ENCODE data around the gene ABCB7.
"Not testable (repeated sequence)": the region's sequence is repeated elsewhere in the genome, so short reads cannot be mapped to it uniquely, and the experiment has no call there.

The ABCB7 gene

DNA sequence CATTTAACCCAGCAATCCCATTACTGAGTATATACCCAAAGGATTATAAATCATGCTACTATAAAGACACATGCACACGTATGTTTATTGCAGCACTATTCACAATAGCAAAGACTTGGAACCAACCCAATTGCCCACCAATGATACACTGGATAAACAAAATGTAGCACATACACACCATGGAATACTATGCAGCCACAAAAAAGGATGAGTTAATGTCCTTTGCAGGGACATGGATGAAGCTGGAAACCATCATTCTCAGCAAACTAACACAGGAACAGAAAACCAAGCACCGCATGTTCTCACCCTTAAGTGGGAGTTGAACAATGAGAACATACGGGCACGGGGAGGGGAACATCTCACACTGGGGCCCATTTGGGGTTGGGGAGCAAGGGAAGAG, 27.0 kb downstream of the ABCB7 start:
- H3K4me1 Mint-ChIP-seq (ENCODE audit: low read depth); H3K4me3 Mint-ChIP-seq; H3K27me3 Mint-ChIP-seq (ENCODE audit: low read depth); H3K27ac Mint-ChIP-seq; H3K36me3 Mint-ChIP-seq (ENCODE audit: low read depth): not testable (repeated sequence)
- H3K9me3 Mint-ChIP-seq = peaks cover 14% of the 10 kb centered on the region

- Mint-ChIP-seq H3K27ac (no peak overlapping the region), H3K36me3 (ENCODE audit: low read depth) (peaks cover 5% of the 10 kb centered on the region), H3K4me3 (no peak overlapping the region), H3K9me3 (no peaks in the 10 kb centered on the region), H3K27me3 (ENCODE audit: low read depth) (no peaks in the 10 kb centered on the region), H3K4me1 (ENCODE audit: low read depth) (peaks cover 1% of the 10 kb centered on the region)
Measured at GRCh38 chrX:75118296-75118695, 37.8 kb downstream of the ABCB7 start.

DNA sequence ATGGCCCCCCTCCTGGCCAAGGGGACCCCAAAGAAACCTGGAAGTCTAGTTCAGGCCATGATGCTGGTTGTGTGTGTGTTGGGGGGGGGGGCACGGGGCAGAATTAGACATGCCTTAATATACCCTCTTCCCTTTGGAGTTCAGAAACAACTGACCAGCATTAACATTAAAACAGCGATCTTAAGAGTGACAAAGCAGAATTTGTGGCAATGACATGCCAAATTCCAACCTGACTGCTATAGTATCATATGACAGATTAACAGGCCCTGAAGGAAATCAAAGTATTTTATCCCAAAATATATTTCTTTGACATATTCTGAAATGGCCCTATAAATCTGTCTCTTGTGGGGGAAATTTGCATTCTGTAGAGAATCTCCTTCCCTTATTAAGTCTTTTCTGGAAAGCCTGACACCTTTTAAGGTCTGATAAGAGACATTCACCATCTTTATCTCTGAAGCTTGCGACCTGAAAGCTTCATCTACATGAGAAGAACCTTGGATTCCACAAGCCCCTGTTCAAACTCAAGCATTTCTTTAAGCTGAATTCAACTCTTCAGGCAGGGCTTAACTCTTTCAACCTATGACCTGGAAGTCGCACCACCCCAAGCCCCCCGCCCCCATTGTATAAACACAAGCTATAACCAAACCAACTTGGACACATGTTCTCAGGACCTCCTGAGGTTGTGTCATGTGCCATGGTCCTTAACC, 40.2 kb downstream of the ABCB7 start:
- no peak overlapping the region for H3K27ac Mint-ChIP-seq
- no peaks in the 10 kb centered on the region for H3K27me3 Mint-ChIP-seq (ENCODE audit: low read depth)
- H3K9me3 Mint-ChIP-seq = no peaks in the 10 kb centered on the region
- peaks cover 1% of the 10 kb centered on the region for H3K4me1 Mint-ChIP-seq (ENCODE audit: low read depth)
- no peaks in the 10 kb centered on the region for H3K36me3 Mint-ChIP-seq (ENCODE audit: low read depth)
- H3K4me3 Mint-ChIP-seq = no peak overlapping the region

DNA sequence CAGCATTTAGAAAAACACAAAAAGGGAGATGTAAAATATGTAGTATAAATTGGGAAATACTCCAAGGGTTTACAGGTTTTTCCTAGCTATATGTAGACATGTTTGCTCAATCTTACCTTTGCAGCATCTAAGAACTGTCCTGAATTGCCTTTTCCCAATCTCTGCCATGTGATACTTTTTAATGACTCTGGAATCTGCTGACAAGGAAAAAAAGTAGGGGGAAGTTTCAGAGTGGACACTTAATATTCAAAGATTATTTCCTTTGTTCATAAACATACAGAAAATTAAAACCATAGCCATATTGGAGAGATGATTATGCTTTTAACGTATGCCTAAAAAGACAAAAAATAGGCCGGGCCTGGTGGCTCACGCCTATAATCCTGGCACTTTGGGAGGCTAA, 41.4 kb downstream of the ABCB7 start:
- Mint-ChIP-seq H3K4me1 (ENCODE audit: low read depth) (peaks cover 1% of the 10 kb centered on the region), H3K4me3 (no peak overlapping the region), H3K36me3 (ENCODE audit: low read depth) (peaks cover 2% of the 10 kb centered on the region), H3K9me3 (no peaks in the 10 kb centered on the region), H3K27ac (no peak overlapping the region), H3K27me3 (ENCODE audit: low read depth) (no peaks in the 10 kb centered on the region)

DNA sequence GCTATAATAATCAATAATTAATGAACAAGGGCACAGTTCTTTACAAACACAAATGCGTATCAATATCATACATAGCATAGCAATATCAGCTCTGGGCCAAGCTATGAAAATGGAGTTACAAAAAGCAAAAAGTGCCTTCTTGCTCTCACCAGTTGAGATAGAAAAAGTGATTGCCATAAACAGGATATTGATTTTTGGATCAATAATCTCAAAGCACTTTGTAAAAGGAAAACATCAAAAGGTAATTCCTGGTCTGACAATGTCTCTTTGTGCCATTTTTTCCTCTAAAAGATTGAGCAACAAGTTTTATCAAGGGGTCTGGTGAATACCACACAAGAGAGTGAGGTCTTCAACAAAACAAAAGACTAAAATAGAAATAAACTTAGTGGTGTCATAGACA, 42.4 kb downstream of the ABCB7 start:
- peaks cover 3% of the 10 kb centered on the region for H3K36me3 Mint-ChIP-seq (ENCODE audit: low read depth)
- no peak overlapping the region for H3K27ac Mint-ChIP-seq
- H3K4me3 Mint-ChIP-seq = no peak overlapping the region
- no peaks in the 10 kb centered on the region for H3K27me3 Mint-ChIP-seq (ENCODE audit: low read depth)
- peaks cover 1% of the 10 kb centered on the region for H3K4me1 Mint-ChIP-seq (ENCODE audit: low read depth)
- no peaks in the 10 kb centered on the region for H3K9me3 Mint-ChIP-seq

GRCh38 chrX:75107863-75108509, 48.1 kb downstream of the ABCB7 start:
- Mint-ChIP-seq H3K27ac (no peak overlapping the region), H3K36me3 (ENCODE audit: low read depth) (peaks cover 5% of the 10 kb centered on the region), H3K9me3 (no peaks in the 10 kb centered on the region), H3K4me3 (no peak overlapping the region), H3K27me3 (ENCODE audit: low read depth) (no peaks in the 10 kb centered on the region), H3K4me1 (ENCODE audit: low read depth) (no peaks in the 10 kb centered on the region)

- Mint-ChIP-seq H3K27me3 (ENCODE audit: low read depth) (no peaks in the 10 kb centered on the region), H3K4me3 (no peak overlapping the region)
Measured at GRCh38 chrX:75106772-75107171, 49.3 kb downstream of the ABCB7 start.

GRCh38 chrX:75096331-75096730, 59.8 kb downstream of the ABCB7 start:
- no peak overlapping the region for H3K4me3 Mint-ChIP-seq
- H3K27ac Mint-ChIP-seq = no peak overlapping the region
- H3K9me3 Mint-ChIP-seq = no peaks in the 10 kb centered on the region
- H3K4me1 Mint-ChIP-seq (ENCODE audit: low read depth) = no peaks in the 10 kb centered on the region
- H3K27me3 Mint-ChIP-seq (ENCODE audit: low read depth) = no peaks in the 10 kb centered on the region
- peaks cover 16% of the 10 kb centered on the region for H3K36me3 Mint-ChIP-seq (ENCODE audit: low read depth)

More at GRCh38 chrX:75106772-75107171, 49.3 kb downstream of the ABCB7 start:
- peaks cover 5% of the 10 kb centered on the region for H3K36me3 Mint-ChIP-seq (ENCODE audit: low read depth)
- H3K9me3 Mint-ChIP-seq = no peaks in the 10 kb centered on the region
- H3K4me1 Mint-ChIP-seq (ENCODE audit: low read depth) = no peaks in the 10 kb centered on the region
- H3K27ac Mint-ChIP-seq = no peak overlapping the region

DNA sequence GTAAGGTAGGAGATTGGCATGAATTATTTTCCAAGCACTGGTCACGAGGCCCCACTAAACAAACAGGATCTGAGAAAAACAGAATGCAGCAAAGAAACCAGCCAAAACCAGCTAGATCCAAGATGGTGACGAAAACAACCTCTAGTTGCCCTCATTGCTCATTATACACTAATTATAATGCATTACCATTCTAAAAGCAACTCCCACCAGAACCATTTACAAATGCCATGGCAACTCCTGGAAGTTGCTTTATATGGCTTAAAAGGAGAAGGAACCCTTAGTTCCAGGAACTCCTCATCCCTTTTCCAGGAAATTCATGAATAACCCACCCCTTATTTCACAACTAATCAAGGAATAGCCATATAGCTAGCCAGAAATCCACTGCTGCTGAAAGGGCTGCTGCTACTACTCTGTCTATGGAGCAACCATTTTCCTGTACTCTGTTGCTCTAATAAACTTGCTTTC, 69.3 kb downstream of the ABCB7 start:
- Mint-ChIP-seq H3K4me1 (ENCODE audit: low read depth) (no peaks in the 10 kb centered on the region), H3K27ac (no peak overlapping the region), H3K36me3 (ENCODE audit: low read depth) (peaks cover 8% of the 10 kb centered on the region), H3K9me3 (no peaks in the 10 kb centered on the region), H3K27me3 (ENCODE audit: low read depth) (no peaks in the 10 kb centered on the region), H3K4me3 (no peak overlapping the region)

DNA sequence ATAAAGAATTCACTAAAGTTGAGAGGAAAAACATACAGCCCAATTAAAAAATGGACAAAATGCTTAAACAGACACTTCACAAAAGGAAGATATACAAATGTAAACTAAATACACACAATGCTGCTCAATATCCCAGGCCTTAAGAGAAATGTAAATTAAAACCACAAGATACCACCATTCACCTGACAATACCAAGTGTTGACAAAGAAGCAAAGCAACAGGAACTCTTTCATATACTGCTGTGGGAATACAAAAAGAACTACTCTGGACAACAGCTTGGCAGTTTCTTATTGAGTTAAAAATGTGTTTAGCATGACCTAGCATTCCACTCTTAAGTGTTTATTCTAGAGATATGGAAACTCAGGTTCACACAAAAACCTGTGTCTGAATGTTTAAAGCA, 71.3 kb downstream of the ABCB7 start:
- Mint-ChIP-seq H3K27ac (no peak overlapping the region), H3K4me3 (no peak overlapping the region), H3K27me3 (ENCODE audit: low read depth) (no peaks in the 10 kb centered on the region), H3K36me3 (ENCODE audit: low read depth) (peaks cover 8% of the 10 kb centered on the region), H3K4me1 (ENCODE audit: low read depth) (no peaks in the 10 kb centered on the region), H3K9me3 (no peaks in the 10 kb centered on the region)

DNA sequence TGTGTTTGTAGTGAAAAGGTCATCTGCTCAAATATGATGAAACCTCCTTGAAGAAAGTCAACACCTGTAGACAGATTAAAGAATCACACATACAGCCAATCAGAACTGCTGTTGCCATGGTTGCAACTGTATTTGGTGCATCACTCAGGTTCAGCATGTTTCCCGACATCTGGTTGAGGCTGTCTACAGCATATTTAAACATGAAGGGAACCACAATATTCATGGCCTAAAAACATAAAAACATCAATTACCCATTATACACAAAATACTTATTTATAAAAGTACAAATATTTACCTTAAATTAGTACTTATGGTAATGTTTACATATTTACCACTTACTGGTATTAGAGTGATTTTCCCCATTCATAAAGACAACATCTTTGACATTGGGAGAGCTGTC, 79.7 kb downstream of the ABCB7 start:
- no peaks in the 10 kb centered on the region for H3K9me3 Mint-ChIP-seq
- H3K27ac Mint-ChIP-seq = no peak overlapping the region
- H3K27me3 Mint-ChIP-seq (ENCODE audit: low read depth) = no peaks in the 10 kb centered on the region
- no peaks in the 10 kb centered on the region for H3K4me1 Mint-ChIP-seq (ENCODE audit: low read depth)
- no peak overlapping the region for H3K4me3 Mint-ChIP-seq
- peaks cover 5% of the 10 kb centered on the region for H3K36me3 Mint-ChIP-seq (ENCODE audit: low read depth)

DNA sequence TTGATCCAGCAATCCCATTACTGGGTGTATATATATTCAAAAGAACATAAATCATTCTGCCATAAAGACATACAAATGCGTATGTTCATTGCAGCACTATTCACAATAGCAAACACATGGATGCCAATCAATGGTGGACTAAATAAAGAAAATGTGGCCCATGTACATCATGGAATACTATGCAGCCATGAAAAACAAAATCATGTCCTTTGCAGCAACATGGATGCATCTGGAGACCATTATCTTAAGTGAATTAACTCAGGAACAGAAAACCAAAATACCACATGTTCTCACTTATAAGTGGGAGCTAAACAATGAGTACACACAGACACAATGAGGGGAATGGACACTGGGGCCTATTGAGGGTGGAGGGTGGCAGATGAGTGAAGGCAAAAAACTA, 81.6 kb downstream of the ABCB7 start:
- H3K4me1 Mint-ChIP-seq (ENCODE audit: low read depth) = no peaks in the 10 kb centered on the region
- H3K9me3 Mint-ChIP-seq = no peaks in the 10 kb centered on the region
- H3K36me3 Mint-ChIP-seq (ENCODE audit: low read depth) = peaks cover 5% of the 10 kb centered on the region
- H3K27ac Mint-ChIP-seq = no peak overlapping the region
- H3K4me3 Mint-ChIP-seq = no peak overlapping the region
- H3K27me3 Mint-ChIP-seq (ENCODE audit: low read depth) = no peaks in the 10 kb centered on the region

- Mint-ChIP-seq H3K4me1 (ENCODE audit: low read depth) (no peaks in the 10 kb centered on the region), H3K4me3 (no peak overlapping the region), H3K27me3 (ENCODE audit: low read depth) (no peaks in the 10 kb centered on the region), H3K27ac (no peak overlapping the region), H3K36me3 (ENCODE audit: low read depth) (peaks cover 7% of the 10 kb centered on the region), H3K9me3 (no peaks in the 10 kb centered on the region)
Measured at GRCh38 chrX:75071334-75071733, 84.7 kb downstream of the ABCB7 start.

DNA sequence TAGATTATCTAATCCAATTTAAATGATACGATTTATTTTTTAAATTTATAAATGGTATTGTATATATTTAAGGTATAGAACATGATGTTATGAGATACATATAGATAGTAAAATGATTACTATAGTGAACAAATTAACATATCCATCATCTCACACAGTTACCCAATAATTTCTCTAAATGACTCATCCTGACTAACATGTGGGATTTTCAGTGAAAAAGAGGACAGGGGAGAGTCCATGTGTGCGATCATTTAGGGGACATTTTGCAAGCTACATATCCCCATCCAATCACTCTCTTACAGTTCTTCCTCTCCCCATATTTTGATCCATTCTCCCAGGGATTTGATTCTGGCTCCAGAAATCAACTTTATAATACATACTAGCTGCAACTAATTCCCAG, 88.2 kb downstream of the ABCB7 start:
- H3K4me3 Mint-ChIP-seq = no peak overlapping the region
- no peak overlapping the region for H3K27ac Mint-ChIP-seq
- H3K9me3 Mint-ChIP-seq = no peaks in the 10 kb centered on the region
- H3K36me3 Mint-ChIP-seq (ENCODE audit: low read depth) = peaks cover 5% of the 10 kb centered on the region
- no peaks in the 10 kb centered on the region for H3K4me1 Mint-ChIP-seq (ENCODE audit: low read depth)
- H3K27me3 Mint-ChIP-seq (ENCODE audit: low read depth) = no peaks in the 10 kb centered on the region

DNA sequence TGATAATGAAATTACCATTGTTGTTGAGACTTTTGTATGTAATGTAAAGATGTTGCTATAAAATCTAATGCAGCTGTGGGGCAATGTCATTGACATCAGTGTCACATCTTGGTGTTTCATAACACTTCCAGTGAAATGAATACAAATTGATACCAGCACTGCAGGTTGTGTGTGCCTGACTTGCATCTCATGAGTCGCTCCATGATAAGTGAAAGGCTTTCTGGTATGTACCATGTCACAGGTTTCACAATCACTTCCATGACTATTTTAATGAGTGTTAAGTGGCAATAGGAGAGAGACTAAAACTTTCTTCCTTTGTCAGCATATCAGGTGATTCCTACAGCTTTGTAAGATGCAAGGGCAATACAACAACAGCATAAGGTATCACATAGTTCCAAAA, 94.4 kb downstream of the ABCB7 start:
- Mint-ChIP-seq H3K27me3 (ENCODE audit: low read depth) (no peaks in the 10 kb centered on the region), H3K9me3 (no peaks in the 10 kb centered on the region), H3K4me3 (no peak overlapping the region), H3K36me3 (ENCODE audit: low read depth) (peaks cover 11% of the 10 kb centered on the region), H3K4me1 (ENCODE audit: low read depth) (peaks cover 1% of the 10 kb centered on the region), H3K27ac (no peak overlapping the region)

All from T-helper 1 cell treated with Interleukin-12 subunit alpha and Interleukin-12 subunit beta and Interleukin-4 antibody, amounts not matched to agents 30 μg/mL and 1 μg/mL, for 36 hours (primary cell).